ENCODE measurements around the gene DHX35.

Gene DHX35

DNA sequence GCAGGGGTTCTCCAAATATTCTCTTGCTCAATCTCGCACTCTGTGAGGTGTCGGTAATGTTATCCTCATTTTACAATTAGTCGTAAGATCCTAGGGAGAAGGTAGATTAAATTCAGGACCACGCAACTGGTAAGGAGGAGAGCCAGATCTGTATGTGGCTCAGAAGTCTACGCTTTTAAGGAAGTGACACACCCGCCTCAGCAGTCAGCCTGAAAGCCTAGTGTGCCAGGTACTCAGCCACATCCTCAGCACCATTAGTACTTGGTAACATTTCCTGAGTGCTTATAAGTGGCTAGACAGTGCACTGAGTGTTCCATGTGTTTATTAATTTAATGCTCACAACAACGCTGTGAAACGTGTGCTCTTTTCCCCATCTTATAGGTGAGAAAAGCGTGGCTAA lies 63.7 kb downstream of the DHX35 start:
- DNase-seq (ENCODE audit: low read depth): no peak

DNA sequence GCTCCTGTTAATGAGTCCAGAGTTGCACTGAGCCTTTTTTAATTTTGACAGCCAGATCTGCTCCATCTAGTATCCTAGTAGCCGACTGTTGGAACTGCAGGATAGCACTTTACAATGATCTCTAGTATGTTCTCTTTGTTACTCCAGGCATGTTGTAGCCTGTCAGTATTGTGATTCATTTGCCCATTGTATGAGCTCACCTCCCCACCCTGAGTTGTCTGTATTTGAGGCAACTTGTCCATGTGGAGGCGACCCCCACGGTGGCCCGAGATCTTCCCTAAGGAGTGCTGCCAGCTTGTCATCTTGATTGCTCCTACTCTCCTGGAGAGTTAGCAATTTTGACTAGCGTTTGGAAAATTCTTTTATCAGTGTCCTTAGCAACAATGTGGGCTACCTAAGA lies 67.2 kb downstream of the DHX35 start:
- DNase-seq (ENCODE audit: low read depth): no peak

DNA sequence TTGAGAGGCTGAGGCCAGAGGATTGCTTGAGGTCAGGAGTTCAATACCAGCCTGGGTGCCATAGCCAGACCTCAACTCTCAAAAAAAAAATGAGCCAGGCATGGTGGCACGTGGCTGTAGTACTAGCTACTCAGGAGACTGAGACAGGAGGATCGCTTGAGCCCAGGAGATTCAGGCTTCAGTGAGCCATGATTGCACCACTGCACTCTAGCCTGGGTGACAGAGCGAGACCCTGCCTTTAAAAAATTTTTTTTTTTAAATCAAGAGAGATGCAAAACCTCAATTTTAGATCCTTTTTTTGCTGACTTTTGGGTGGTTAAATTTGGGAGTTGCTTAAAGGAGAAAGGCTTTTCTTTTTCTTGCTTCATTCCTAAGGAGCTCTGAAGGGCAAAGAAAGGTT lies 70.9 kb downstream of the DHX35 start:
- no peak for DNase-seq (ENCODE audit: low read depth)

DNA sequence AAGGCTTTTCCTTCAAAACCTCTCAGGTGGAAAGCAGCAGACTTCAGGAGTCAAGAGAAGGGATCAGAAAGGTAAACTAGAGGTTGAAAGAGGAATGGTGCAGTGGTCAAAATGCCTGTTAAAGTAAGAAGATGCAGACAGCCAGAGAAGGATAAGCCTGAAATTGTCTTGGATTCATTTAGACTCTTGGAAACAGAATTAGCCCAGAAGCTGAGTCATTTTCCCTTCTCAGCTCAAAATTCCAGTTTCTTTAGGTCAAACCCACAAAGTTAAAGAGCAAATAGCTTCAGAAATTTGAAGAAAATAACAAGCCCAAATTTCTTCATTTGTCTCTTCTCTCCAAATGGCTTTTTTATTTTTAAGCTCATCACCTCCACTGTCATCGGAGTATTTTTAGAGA lies 73.9 kb downstream of the DHX35 start:
- DNase-seq (ENCODE audit: low read depth): no peak

DNA sequence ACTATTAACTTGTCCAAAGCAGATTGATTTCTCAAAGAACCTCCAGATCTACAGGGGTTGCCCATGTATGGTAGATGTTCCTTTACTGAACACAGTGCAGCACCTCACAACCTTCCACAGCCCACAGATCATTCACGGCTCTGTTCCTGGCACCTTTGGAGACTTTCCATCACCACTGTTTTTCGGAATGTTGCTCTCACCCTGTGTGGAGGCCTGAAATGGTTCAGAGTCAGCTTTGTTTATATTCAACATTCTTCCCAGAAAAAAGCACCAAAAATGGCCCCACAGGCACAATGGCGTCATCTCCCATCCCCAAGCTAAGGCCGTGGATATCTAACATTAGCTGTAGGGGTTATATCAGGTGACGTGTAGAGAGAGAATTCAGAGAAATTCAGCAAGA lies 74.7 kb downstream of the DHX35 start:
- DNase-seq (ENCODE audit: low read depth): no peak

DNA sequence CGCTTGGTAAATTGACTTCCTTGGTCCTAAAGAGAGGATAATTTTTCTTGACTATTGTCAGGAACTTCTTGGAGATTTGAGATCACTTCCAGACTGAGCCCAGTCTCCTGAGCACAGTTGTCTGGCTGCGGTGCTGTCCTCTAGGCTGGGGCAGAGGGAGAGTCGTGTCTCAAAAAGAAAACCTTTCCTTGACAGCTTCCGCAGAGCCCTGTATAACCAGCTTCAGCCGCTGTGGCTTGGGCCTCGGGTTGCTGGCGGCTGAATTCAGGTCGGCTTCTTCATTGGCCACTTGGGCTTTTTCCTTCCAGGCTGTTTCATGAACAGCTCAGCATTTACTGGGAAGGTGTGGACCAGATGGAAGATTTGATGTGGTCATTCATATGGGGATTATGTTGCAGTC lies 75.9 kb downstream of the DHX35 start:
- no peak for DNase-seq (ENCODE audit: low read depth)

DNA sequence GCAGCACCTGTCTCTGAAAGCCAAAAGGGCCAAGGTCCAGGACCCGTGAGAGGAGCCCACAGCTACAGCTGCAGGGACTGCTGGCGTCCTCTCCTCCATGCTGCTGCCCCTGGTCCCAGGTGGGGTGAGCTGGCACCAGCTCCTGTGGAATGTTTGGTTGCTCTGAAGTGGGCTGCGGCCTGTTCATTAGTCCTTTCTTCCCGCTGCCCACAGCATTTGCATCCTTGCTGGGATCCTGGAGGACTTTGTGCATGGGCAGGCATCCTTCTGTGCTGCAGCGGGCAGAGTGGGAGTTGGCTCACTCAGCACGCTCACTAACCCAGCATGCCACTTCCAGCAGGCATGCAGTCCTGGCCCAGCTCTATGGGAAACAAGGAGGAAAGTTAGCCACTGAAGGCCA lies 76.4 kb downstream of the DHX35 start:
- no peak for DNase-seq (ENCODE audit: low read depth)

DNA sequence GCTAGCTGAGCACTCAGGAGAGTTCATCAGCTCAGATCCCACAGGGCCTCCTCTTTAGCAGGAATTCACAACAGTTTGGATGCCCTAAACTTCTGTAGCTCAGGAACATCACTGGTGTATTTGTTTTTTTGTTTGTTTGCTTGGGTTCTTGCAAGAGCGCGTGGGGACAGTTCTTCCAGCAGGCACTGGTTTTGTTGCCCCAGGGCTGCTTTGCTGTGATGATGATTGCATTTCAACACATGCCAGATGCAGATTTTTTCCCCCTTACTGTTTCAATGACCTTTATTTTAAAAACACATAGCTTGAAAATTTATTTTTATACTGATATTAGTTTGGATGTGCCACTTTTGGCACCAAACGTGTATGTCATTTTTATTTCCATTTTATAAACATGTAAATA lies 77.1 kb downstream of the DHX35 start:
- DNase-seq (ENCODE audit: low read depth): no peak

DNA sequence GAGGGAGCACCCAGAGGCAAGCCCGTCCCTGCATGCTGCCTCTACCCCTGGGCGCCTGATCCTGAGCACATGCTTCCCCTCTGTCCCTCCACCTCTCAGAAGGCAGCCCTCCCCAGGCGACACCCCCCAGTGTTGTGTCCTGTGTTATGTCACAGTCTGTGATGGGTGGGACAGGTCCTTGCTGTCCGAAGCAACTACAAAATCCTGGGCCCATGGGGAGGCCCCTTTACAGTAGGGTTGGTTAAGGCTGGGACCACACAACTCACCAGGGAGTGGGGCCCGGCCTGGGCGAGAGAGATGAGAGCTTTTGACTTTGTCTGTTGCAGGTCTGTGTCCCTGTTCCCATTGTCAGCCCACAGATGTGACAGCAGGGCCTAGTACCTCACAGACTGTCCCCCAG lies 78.0 kb downstream of the DHX35 start:
- no peak for DNase-seq (ENCODE audit: low read depth)

DNA sequence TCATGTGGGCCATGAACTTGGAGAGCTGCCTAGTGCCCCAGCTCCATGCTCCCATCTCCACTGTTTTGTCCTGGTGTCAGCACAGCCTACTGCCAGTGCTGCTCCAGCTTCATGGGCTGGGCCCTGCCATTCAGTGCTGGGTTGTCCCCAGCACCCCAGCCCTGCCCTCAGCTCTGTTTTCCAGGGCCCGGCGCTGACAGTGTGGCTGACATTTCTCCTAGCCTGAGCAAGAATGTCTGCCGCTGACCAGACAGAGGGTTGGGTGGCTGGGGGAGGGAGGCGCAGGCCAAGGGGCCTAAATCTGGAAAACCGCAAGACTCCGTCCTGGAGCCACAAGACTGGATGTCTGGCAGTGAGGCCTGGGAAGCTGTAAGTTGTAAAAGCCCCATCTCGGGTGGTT lies 78.9 kb downstream of the DHX35 start:
- DNase-seq (ENCODE audit: low read depth): no peak

DNA sequence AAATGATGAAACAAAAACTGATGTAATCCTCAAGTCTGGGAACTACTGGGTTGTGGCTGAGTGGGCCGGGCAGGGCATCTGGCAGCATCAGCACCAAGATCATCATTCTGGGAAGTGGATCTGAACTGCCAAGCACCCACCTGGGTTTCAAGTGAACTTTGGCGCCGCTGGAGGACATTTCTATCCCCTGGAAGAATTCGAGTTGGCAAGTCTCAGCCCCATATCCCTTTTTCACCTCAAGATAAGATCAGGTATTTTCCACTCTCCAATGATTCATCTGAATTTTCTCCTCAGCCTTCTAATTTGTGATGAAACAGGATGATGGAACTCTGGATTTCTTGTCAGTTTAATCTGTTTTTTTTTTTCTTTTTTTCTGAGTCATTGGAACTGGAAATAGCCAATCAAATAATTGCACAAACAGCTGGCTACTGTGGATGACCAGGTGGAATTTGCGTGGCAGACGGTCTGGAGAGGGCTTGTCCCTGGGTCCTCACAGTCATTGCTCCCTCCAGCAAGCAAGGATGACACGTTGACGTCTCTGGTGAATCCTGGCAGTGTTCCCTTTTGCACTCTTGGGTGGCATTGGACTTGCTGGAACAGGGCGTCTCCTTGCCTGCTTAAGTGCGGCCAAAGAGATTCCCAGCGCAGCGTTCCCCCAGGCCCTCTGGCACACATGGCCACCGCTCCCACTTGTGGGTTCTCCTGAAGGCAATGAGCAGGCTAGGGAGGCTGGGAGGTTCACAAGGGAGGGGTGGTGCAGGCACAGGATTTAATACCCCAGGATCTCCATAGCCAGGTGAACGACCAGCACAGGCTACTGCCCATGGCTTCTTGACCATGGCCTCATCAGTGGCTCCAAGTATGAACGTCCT lies 80.4 kb downstream of the DHX35 start:
- DNase-seq (ENCODE audit: low read depth): no peak

DNA sequence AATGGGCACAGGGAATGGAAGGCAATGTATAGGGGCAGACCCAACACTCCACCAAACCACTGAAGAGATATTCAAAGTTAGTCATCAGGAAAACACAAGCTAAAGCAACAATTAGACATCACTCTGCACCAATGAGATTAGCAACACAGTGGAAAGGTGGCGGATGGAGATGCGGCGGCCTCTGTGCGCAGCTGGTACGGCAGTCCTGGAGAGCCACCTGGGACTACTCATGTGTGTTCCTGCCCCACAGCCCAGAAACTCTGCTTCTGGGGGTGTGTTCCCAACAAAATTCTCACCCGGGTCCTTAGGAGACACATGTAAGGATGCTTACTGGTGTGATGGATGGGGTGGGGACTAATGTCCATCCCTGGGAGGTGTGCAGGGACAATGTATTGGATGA lies 82.4 kb downstream of the DHX35 start:
- no peak for DNase-seq (ENCODE audit: low read depth)

DNA sequence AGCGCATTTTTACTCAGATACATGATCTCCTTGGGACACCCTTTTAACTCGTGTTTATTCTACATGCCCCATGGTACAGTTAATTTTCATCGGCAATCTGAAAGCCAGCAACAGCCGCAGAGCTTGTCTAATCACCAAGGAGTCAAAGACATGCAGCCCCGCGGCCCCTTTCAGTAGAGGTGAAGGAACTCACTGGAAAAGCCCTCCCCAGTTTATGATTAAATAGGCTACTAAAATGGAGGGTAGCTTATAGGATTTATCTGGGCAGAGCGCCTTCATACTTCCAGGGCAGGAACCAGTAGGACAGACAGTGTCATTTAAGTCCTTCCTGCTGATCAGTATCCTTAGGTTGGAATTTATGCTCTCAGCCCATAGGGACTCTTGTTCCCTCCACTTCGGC lies 83.5 kb downstream of the DHX35 start:
- no peak for DNase-seq (ENCODE audit: low read depth)

DNA sequence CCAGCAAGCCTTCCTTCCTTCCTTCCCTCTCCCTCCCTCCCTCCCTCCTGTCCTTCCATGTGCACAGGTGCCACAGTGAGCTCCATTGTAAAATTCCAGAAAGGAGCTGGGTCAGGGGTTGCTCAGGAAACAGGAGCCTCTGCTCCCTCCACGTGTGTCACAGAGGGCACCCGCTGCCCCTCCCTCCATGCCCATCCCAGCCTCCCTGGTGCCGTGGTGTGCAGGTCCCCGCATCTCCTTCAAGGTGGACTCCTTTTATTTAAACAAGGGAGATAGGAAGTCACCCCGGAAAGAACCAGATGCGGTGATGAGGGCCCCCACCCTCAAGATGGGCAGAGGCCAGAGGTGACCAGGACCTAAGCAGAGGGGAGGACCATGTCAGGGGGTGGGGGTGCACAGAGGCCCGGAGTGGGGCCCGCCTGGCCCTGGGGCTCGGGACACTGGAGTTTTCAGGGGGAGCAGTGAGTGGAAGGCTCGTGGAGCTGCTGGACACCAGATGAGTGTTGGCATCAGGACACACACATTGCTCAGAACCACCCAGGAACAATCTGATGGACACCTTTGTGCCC lies 85.4 kb downstream of the DHX35 start:
- DNase-seq (ENCODE audit: low read depth): no peak

DNA sequence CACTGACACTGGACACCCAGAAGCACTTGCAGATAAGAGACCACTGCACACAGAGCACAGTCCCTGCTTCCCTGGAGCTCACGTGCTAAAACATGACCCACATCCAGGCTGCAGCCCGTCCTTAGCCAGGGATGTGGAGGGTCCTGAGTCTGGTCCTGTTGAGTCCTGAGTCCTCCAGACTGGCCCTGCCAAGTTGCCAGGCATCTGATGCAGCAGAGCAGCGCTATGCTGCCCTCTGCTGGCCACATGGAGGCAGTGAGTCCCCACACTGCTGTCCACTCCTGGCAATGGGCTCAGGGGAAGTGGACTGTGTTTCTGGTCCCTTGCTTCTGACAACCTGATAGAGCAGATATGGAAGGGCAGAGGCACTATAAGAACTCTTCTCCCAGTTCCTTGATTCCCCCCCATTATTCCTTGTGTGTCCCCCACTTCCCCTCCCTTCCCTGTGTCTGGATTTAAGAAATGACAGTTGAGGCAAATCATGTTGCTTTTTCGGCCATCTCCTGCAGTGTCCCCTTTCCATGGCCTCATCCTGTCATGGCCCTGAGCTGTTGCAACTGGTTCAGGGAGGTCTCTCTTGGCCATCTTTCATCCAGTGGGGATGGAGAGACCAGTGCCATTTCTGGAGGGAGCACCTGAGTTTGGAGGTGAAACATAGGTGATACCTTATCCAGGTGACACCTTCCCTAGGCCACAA lies 86.0 kb downstream of the DHX35 start:
- DNase-seq (ENCODE audit: low read depth): peak; percentile 38

DNA sequence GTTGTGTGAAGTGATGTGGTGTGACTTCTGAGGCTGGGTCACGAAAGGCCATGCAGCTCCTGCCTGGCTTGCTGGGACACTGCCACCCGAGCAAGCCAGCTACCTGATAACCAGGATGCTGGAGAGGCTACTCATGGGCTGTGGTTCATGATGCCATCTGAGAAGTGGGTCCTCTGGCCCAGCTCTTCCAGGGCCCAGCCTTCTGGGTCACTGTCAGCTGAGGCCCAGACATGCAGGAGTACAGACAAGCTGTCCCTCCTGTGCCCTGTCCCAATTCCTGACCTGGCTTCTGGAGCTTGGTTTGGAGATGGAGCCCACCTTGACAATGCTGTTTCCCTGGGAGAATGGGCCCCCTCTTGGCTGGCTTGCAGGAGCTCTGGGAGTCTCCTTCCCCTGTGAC lies 87.0 kb downstream of the DHX35 start:
- no peak for DNase-seq (ENCODE audit: low read depth)

DNA sequence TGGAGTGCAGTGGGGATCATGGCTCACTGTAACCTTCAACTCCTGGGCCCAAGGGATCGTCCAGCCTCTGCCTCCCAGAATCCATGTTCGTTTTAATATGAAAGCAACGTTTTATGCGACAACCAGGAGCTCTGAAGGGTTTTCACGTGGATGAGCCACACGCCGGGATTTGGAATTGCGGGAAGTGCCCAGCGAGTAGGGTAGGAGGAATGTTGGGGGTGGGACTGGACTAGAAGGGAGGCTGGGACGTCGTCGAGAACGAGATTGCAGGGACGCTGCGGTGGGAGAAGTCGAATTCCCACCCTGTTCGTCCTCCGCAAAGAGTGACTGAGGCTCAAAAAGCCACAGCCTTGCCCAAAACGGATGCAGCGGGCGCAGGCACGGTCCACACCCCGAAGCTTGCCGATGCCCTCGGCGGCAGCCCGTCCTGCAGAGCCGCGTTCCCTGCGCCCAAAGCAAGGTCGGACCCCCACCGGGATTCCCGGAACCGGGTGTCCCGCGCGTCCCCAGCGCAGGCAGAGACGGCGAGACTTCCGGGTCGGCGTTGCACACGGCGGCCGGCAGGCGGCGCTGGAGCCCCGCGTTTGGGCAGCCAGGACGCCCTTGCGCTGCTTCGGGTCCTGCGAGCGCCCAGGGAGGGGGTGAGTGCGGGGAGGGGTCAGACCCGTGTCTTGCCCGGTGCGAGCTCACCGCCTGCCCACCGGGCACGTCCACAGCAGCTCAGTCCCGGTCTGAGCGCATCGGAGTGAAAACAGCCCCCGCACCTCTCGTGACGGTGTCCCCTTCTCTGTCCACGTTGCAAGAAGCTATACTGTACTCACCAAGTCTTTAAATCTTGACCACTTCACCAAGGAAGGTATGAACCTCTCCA lies 87.8 kb downstream of the DHX35 start:
- peak; percentile 52 for DNase-seq (ENCODE audit: low read depth)

DNA sequence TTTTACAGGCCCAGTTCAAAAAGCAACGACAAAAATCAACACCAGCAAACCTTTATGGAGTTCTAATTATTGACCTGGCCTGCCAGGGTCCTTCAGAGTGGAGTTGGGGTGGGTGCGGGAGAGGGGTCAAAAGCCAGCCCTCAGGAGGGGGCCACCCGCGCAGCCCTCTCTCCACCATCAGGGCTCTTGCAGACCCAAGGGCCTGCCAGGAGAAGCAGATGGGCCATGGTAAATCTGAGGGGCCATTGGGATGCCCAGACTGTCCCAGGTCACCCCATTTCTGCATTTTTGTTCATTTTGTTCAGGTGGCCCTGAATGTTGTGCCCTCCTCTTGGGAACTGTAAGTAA lies 88.4 kb downstream of the DHX35 start:
- DNase-seq (ENCODE audit: low read depth): no peak

DNA sequence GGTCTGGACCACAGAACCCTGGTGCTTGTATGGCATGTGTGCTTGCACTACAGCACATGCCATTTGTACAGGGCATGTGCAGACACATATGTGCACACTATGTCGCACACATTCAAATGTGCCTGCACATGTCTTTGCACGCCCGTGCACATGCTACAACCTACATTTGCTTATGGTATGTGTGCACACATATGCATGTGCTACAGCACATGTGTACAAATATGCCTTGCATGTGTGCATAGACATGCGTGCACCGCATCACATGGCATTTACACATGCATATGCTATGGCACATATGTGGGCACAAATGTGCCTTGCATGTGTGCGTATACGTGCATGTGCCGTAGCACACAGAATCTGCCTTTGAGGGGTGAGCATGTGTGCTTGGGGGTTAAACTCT lies 90.5 kb downstream of the DHX35 start:
- DNase-seq (ENCODE audit: low read depth): no peak

DNA sequence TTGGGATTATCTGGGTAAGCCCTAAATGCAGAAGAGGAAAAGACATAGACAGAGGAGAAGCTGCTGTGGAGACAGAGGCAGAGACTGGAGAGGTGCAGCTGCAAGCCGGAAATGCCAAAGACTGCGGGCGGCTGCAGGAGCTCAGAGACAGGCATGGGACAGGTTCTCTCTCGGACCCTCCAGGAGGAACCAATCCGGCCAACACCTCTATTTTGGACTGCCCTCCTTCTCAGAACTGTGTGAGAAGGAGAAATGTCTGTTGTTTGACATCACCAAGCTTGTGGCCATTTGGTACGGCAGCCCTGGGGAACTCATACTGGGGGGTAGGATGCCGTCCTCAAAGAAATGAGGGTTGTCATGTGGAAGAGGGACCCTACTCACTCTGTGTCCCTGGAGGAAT lies 95.0 kb downstream of the DHX35 start:
- no peak for DNase-seq (ENCODE audit: low read depth)

DNA sequence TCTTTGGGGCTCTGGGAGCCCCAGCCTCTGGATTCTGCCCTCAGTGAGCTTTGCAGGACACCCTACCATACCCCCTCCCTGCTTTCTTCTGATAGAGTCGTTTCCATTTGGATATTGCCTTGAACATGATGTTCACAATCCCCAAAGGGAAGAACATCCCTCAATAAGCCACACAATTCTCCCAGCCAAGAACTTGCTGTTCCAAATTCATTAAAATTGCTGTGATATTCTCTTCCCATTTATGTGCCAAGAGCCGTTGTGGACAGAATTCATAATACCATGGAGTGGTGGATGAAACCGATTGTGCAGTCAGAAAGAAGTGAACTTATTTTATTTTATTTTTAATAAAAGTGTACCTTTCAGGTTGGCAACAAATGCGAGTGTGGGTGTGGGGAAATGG lies 95.8 kb downstream of the DHX35 start:
- DNase-seq (ENCODE audit: low read depth): no peak

DNA sequence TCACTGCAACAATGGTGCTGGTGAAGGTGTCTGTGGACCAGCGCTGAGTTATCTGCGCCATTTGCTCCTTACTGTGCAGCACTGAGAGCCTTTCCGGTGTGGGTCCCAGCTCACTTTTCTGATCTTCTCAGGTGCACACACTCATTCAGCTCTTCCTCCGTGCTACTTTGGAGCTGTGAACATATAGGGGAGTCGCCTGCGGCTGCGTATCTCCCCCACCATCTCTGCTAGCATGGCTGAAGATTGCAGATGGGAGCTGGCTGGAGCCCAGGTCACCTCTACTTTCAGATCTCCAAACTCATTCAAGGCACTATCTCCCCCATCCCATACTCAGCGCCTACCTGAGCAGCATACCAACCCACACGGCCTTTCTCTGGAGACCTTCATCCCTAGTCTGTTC lies 96.9 kb downstream of the DHX35 start:
- DNase-seq (ENCODE audit: low read depth): no peak
